ENCODE data around the gene FBXL13. TPM values are rescaled to one million over a fixed set of nuclear protein-coding genes. Genes with fewer than 3 reads are reported as not detected.

FBXL13 gene
- polyA plus RNA-seq, 1 donor from 2014 or later, result 0.57 TPM

- no peak for TF ChIP-seq EZH2 (IDR thresholded peaks at IDR 0.05; ENCODE audit: borderline replicate concordance, insufficient read depth, low read length, poor library complexity, severe bottlenecking)
- no peak for TF ChIP-seq TAF1 (IDR thresholded peaks at IDR 0.05; ENCODE audit: low read depth)
- TF ChIP-seq EP300 (conservative IDR thresholded peaks at IDR 0.05; ENCODE audit: poor library complexity, severe bottlenecking), result no peak
- TF ChIP-seq SMC3 (conservative IDR thresholded peaks at IDR 0.05; ENCODE audit: poor library complexity), result no peak
- TF ChIP-seq RAD21 (conservative IDR thresholded peaks at IDR 0.05), result no peak
- TF ChIP-seq CTCF (IDR thresholded peaks at IDR 0.05; ENCODE audit: poor library complexity, severe bottlenecking), result no peak
- no peak for TF ChIP-seq REST (IDR thresholded peaks at IDR 0.05; ENCODE audit: borderline replicate concordance)
- no peak overlapping the region for H3K4me3 ChIP-seq (ENCODE audit: low read length)
- no peaks in the 10 kb centered on the region for H4K20me1 ChIP-seq (ENCODE audit: insufficient read depth)
These were observed 255.4 kb downstream of the FBXL13 start for GRCh38 chr7:102819151-102819550.

GRCh38 chr7:102817616-102818573, 256.7 kb downstream of the FBXL13 start:
- no peak overlapping the region for H3K9ac ChIP-seq (ENCODE audit: low read length)
- no peaks in the 10 kb centered on the region for H3K9me2 ChIP-seq (ENCODE audit: insufficient read depth, low read length)
- TF ChIP-seq EZH2 (IDR thresholded peaks at IDR 0.05; ENCODE audit: borderline replicate concordance, insufficient read depth, low read length, poor library complexity, severe bottlenecking) (no peak), TAF1 (IDR thresholded peaks at IDR 0.05; ENCODE audit: low read depth) (no peak), SMC3 (conservative IDR thresholded peaks at IDR 0.05; ENCODE audit: poor library complexity) (no peak), POLR2AphosphoS5 (IDR thresholded peaks at IDR 0.05) (no peak), REST (IDR thresholded peaks at IDR 0.05; ENCODE audit: borderline replicate concordance) (no peak), RAD21 (conservative IDR thresholded peaks at IDR 0.05) (no peak), CTCF (IDR thresholded peaks at IDR 0.05; ENCODE audit: poor library complexity, severe bottlenecking) (no peak), MXI1 (conservative IDR thresholded peaks at IDR 0.05; ENCODE audit: poor library complexity, severe bottlenecking) (no peak), EP300 (conservative IDR thresholded peaks at IDR 0.05; ENCODE audit: poor library complexity, severe bottlenecking) (no peak)
- no peaks in the 10 kb centered on the region for H3K9me3 ChIP-seq (ENCODE audit: low read length)
- no peak overlapping the region for H3K4me2 ChIP-seq (ENCODE audit: low read length)
- no peak overlapping the region for H2AFZ ChIP-seq (ENCODE audit: low read depth, low read length)
- H3K36me3 ChIP-seq (ENCODE audit: insufficient read depth, low read length), result no peaks in the 10 kb centered on the region
- no peaks in the 10 kb centered on the region for H4K20me1 ChIP-seq (ENCODE audit: insufficient read depth)
- no peaks in the 10 kb centered on the region for H3K27me3 ChIP-seq (ENCODE audit: insufficient read depth, low read depth, low read length)
- H3F3A ChIP-seq (ENCODE audit: insufficient read depth, low read length, poor library complexity, severe bottlenecking), result no peaks in the 10 kb centered on the region
- no peaks in the 10 kb centered on the region for H3K79me2 ChIP-seq (replicated peaks; ENCODE audit: insufficient read depth, low read length)
- H3K27ac ChIP-seq (ENCODE audit: low read length), result no peak overlapping the region
- H3K4me3 ChIP-seq (ENCODE audit: low read length), result no peak overlapping the region

More at GRCh38 chr7:102819151-102819550, 255.4 kb downstream of the FBXL13 start:
- no peak overlapping the region for H2AFZ ChIP-seq (ENCODE audit: low read depth, low read length)
- H3K4me2 ChIP-seq (ENCODE audit: low read length), result no peak overlapping the region
- H3K9ac ChIP-seq (ENCODE audit: low read length), result no peak overlapping the region
- no peaks in the 10 kb centered on the region for H3K36me3 ChIP-seq (ENCODE audit: insufficient read depth, low read length)
- no peak overlapping the region for H3K27ac ChIP-seq (ENCODE audit: low read length)
- H3K9me3 ChIP-seq (ENCODE audit: low read length), result no peaks in the 10 kb centered on the region
- H3F3A ChIP-seq (ENCODE audit: insufficient read depth, low read length, poor library complexity, severe bottlenecking), result no peaks in the 10 kb centered on the region
- H3K27me3 ChIP-seq (ENCODE audit: insufficient read depth, low read depth, low read length), result no peaks in the 10 kb centered on the region
- no peaks in the 10 kb centered on the region for H3K9me2 ChIP-seq (ENCODE audit: insufficient read depth, low read length)
- H3K79me2 ChIP-seq (replicated peaks; ENCODE audit: insufficient read depth, low read length), result no peaks in the 10 kb centered on the region

Data from neural cell (in vitro differentiated cells).